GM21737 (cell line): ENCODE results near the gene NR5A1.

Source experiments
- ATAC-seq: cut with Tn5 transposase; IDR thresholded peaks from one replicate; pipeline ENCODE4 v1.9.1; 2021; ENCODE audit warnings: mild to moderate bottlenecking, moderate library complexity; ENCODE audit not compliant: unreplicated experiment

NR5A1 gene

DNA sequence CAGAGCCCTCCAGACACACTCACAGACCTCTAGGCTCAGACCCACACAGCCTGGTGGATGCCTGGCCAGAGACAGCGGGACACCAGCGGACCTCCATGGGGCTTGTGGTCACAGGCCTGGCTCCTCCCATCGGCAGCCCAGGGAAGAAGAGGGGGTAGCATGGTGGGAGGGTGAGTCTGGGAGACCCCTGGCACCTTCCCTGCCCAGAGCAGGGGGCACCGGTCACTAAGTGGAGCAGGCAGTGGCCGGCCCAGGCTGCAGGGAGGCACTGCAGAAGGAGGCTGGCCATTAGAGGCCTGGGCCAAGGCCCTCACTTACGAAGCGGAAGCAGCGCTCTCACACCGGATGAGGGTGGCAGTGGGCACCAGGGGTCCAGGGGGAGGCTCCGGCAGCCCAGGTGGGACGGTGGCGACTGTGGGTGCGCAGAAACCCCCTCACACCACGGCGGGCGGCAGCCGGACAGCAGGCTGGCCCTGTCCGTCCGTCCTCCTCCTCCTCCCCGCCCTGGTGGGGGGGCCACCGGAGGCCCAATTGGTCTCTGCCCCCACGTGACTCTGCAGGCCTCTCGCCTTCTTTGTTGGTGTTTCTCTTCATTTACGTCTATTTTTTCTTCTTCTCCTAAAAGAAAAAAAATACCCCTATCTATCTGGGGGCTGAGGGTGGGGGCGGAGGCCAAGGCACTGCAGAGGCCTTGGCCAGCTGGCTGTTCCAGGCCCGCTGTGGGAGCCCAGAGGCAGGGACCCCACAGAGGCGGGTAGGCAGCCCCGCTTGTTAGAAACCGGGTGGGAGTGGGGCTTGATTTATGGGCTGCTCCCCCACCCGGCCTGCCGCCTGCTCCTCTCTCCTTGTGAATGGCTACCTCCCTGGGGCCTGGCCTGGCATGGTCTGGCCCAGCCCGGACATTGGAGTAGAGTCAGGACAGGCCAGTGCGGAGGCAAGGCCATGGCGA is at the start of gene NR5A1:
Gene NR5A1, minus strand, starts transcription at position 469 of the 949 bp plus-strand sequence. CDS start 4,004 bp downstream, outside the sequence.
- ATAC-seq: no peak

DNA sequence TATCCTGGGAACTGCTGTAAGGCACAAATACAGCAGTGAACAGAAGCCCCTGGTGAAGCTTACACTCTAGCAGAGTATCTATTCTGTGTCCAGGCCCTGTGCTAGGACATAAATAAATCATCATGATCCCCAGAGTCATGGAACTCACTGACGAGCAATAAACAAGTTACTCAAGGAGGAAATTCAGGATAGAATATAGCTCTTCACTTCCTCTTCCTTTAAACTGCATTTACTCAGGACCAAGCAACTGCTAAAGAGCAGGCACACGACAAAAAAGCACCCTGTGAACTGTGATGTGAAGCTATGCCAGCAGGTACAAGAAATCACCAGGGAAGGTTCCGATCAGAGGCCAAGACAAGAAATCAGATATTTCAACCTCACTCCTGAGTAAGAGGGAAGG is 47.8 kb upstream of the NR5A1 start:
- no peak for ATAC-seq

DNA sequence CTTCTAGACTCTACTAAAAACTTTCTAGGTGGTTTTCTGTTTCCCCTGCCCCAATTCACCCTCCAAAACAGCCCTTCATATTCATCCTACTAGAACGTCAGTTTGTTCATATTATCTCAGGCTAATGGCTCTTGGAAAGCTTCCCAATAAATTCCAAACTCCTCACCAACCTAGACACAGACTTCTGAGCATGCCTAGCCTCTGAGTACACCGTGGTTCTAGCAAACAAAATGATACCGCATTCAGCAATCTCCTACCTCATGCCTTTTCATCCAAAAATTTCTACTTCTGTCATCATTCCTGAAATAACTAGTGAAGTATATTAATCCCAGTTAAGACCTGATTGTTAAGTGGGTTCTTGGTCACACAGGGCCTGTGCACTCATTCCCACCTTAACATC is 46.5 kb upstream of the NR5A1 start:
- ATAC-seq: no peak

- no peak for ATAC-seq
These were observed 45.0 kb upstream of the NR5A1 start for GRCh38 chr9:124552273-124552605.

DNA sequence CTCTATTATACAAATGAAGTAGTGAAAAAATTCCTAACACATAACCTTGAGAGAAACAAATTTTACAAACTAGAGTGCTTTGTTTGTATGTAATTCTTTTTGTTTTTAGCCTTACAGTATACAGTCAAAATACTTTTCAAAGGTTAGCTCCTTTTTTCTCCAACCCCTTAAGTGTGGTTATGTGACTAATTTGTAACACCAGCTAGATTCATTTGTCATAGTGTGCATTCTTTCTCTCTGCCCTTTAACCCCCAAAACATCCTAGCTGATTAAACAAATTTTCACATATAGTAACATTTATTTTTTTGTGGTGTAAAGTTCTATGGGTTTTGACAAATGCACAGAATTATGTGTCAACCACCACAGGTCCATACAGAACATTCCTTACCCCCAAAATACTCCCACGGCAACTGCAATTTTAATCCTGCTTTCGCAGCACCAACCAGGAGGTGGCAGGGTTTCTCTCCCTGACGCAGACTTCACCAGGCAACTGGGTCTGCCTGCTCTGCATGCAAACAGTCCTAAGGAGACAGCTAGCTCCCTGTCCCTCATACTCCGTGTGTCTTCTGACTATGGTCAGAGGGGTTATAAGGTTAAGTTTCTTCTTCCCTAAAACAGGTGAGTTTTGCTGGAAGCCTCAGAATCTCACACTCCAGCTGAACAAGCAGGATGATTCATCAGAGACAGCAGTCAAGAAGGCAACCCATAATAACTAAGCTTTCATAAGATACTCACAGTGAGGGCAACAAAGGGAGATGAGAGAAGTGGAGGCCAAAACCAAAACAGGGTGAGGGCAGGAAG is 44.5 kb upstream of the NR5A1 start:
- ATAC-seq: no peak

GRCh38 chr9:124550072-124550471 is 42.9 kb upstream of the NR5A1 start:
- no peak for ATAC-seq

DNA sequence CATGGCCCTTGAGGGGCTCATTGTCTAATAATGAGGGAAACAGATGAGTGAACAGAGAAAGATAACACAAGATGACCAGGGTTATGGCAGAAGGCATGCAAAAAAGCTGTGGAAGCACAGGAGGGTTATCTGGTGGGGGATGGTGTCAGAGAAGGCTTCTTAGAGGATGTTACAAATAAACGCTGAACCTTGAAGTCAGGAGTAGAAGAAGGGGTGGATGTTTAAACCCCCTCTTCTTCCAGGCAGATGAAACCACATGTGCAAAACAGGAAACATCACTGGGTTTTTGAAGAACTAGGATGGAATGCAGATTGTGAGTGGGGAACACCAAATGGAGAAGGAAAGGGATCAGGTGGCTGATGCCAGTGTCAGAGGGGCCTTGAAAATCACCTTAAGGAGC is 41.8 kb upstream of the NR5A1 start:
- ATAC-seq: no peak

GRCh38 chr9:124544535-124544934 is 37.3 kb upstream of the NR5A1 start:
- no peak for ATAC-seq

GRCh38 chr9:124541824-124542223 is 34.6 kb upstream of the NR5A1 start:
- ATAC-seq: no peak

DNA sequence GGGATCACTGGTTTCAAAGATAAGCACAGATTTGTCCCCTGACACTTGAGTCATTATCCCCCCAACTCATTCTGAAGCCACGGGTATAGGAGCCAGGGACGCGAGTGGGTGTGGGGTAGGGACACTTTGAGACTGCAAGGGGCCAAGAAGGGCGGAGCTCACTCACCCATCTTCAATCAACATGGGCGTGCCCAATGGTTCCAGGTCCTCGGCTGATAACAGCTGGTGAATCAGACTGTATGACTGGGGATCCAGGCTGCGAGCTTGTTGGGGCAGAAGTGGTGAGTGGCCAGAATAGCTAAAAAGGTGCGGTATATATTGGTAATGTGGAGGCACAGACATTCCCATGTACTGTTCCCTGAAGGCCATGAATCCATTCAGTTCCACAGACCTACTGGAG is 30.7 kb upstream of the NR5A1 start:
- no peak for ATAC-seq

- ATAC-seq: no peak
These were observed 28.6 kb upstream of the NR5A1 start for GRCh38 chr9:124535846-124536245.

DNA sequence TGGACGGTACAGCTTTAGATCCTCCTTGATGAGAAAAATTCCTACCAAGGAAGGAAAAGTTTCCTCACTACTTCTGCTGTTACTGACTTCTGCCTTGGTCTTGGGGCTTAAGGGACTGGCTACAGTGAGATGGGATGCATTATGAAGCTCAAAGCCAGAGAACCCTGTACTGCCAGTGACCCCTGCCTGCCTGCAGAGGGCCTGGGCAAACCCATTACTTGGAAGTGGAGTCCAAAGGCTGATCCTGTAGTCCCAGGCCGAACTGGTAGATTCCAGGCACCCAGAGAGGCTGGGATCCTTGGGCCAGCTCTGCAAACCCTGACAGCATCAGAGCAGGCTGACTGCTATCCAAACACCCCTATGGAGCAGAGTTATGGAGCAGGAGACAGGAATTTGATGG is 25.7 kb upstream of the NR5A1 start:
- no peak for ATAC-seq

DNA sequence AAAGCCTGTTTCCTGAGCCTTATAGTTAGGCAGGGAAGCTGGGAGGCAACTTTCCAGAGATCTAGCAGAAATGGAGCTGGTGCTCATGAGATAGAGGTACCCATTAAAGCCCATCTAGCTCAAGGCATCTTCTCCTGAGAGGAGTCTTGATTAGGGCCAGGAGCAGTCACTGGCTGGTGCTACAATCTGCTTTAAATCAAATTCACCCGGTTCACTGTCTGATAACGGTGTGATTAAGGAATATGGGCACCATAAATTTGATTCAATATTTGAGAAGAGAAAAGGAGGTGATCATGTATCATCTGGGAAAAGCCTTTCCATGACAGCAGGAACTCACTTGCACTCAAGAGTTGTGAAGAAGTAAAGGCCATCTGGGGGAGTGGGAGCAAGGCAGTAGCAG is 23.9 kb upstream of the NR5A1 start:
- no peak for ATAC-seq

DNA sequence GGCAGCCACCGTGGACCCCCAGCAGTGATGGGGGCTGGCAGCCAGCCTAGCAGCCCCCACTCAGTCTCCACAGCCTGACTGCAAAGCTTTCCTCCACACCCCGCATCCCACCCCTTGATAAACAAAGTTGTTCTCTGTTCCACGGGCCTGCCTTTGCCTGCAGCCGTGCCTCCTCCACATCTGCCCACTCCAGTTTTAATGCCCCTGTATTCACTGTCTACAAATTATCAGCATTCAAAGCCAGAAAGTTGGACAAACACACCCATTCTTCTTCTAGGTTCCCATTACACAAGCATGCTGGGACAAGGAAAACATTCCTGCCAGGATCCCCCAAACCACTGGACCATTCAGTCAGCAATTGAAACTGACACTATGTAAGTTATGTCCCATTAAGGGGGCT is 23.0 kb upstream of the NR5A1 start:
- ATAC-seq: no peak

- no peak for ATAC-seq
These were observed 20.6 kb upstream of the NR5A1 start for GRCh38 chr9:124527781-124528180.

- ATAC-seq: no peak
These were observed 19.0 kb upstream of the NR5A1 start for GRCh38 chr9:124526174-124526573.

DNA sequence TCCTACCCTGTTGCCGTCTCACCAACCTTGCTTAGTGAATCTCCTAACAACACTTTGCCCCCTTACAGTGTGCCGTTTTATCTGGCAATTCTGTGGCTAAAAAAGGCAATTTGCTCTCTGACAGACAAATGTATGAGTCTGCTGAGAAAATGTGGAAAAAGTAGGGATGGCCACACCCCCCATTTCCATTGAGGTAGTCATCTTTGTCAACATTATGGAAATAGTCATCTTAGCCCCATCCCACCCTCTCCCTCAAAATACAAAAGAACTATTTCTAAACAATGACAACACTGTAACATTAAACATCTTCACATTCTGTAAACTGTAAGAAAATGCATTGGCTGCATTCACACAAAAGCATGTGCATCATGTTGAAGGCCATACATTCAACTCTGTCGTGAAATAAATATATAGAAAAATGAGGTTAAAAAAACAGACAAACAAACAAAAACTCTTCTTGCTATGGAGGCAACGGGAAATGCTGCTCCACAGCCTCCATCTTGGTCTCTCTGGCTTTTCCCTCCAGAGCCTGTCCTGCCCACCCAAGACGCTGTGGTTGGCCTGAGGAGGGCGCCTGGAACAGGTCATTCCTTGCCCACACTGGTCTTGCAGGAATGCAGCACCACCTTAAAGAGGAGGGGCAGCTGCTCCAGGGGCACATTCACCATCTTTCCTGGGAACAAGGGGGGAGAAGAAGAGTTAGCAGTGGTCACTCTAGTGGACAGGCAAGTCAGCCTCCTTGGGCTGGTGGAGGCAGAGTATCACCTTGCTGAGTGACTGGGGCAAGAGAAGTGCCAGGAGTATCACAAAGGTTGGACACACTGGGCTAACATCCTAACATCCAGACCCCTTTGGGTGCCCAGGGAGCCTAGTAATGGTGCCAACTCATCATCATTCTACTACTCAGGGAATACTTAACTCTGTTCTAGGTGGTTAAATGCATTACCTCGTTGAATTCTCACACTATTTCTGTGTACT is 15.2 kb upstream of the NR5A1 start:
- ATAC-seq: no peak

DNA sequence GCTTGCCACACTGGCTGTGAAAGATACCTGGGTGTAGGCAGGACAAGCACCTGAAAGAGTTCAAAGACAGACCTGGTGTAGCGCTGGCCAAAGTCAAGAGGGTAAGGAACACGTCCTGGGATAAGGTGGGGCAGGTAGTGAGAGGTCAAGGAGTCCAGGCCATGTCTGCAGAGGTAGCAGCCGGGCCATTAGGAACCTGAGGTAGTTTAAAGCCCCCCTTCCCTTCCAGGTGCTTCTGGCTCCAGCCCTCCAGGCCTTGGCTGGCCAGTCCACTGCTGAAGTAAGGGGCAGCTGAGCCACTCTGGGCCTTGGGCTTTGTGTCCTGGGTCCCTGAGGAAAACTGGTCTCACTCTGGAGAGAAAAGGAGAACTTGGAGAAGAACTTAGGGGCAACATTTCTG is 13.9 kb upstream of the NR5A1 start:
- no peak for ATAC-seq

- no peak for ATAC-seq
These were observed 13.0 kb upstream of the NR5A1 start for GRCh38 chr9:124520206-124520596.

DNA sequence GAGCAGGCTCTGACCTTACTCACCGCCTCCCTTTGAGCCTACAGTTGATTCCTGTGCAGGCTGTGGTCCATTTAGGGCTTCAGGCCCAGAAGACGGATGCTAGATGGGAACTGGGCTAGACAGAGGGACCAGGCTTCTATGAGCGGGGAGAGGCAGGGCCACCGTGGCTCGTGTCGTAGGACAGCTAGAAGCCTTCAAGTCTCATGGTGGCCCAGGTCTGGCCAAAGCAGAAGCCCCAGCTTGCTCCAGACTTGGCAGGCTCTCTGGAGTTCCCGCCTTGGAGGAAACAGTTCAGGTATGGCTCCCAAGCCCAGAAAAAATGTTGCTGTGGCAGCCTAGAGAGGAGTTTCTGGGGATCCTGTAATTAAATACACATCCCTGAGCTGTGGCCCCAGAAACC is 10.9 kb upstream of the NR5A1 start:
- ATAC-seq: no peak

DNA sequence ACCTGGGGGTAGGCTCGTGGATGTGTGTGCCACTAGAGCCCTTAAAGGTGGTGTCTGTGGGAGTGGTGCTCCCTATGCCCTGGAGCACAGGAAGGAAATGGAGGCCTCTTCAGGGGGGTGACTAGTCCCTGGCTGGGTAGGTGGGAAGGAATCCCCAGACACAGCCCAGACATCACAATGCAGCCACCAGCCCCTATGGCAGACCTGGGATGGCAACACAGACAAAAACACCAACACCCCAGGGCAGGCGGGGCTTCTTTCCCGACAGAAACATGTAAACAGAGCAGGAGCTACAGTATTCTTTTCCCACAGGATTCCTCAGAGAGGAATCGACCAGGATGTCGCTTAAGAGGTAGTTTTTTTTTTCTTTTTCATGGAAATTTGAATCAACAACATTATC is 10.4 kb upstream of the NR5A1 start:
- no peak for ATAC-seq
